GM18858 (cell line): ENCODE data around the gene PACRGL.
A peak's percentile ranks its signal among the peaks of the same experiment; 100 is the strongest.

Experiments
- ATAC-seq: cut with Tn5 transposase; IDR thresholded peaks from one replicate; pipeline ENCODE4 v1.9.1; 2021; ENCODE audit not compliant: unreplicated experiment

Gene PACRGL

GRCh38 chr4:20700007-20700761, at the start of gene PACRGL:
Gene PACRGL, plus strand, starts transcription at chr4:20700458. Its CDS starts 4,024 bp downstream, at chr4:20704482.
- ATAC-seq = peak; percentile 99

- ATAC-seq = no peak
Measured at GRCh38 chr4:20652226-20652885, 47.9 kb upstream of the PACRGL start.

GRCh38 chr4:20658456-20658855, 41.8 kb upstream of the PACRGL start:
- no peak for ATAC-seq

- ATAC-seq = no peak
Measured at GRCh38 chr4:20662851-20663250, 37.4 kb upstream of the PACRGL start.

GRCh38 chr4:20666012-20666860, 34.0 kb upstream of the PACRGL start:
- no peak for ATAC-seq

- ATAC-seq = no peak
Measured at GRCh38 chr4:20672262-20672661, 28.0 kb upstream of the PACRGL start.

- no peak for ATAC-seq
Measured at GRCh38 chr4:20675786-20676185, 24.5 kb upstream of the PACRGL start.

- no peak for ATAC-seq
Measured at GRCh38 chr4:20676501-20677197, 23.6 kb upstream of the PACRGL start.

- ATAC-seq = no peak
Measured at GRCh38 chr4:20678400-20678799, 21.9 kb upstream of the PACRGL start.

- ATAC-seq = no peak
Measured at GRCh38 chr4:20679951-20680350, 20.3 kb upstream of the PACRGL start.

GRCh38 chr4:20680736-20681135, 19.5 kb upstream of the PACRGL start:
- no peak for ATAC-seq

- ATAC-seq = no peak
Measured at GRCh38 chr4:20681271-20681670, 19.0 kb upstream of the PACRGL start.

- no peak for ATAC-seq
Measured at GRCh38 chr4:20682853-20683252, 17.4 kb upstream of the PACRGL start.

- ATAC-seq = no peak
Measured at GRCh38 chr4:20683766-20684165, 16.5 kb upstream of the PACRGL start.

GRCh38 chr4:20684852-20685763, 15.2 kb upstream of the PACRGL start:
- ATAC-seq = no peak

GRCh38 chr4:20687864-20688263, 12.4 kb upstream of the PACRGL start:
- no peak for ATAC-seq

- no peak for ATAC-seq
Measured at GRCh38 chr4:20696815-20697214, 3.4 kb upstream of the PACRGL start.

GRCh38 chr4:20698382-20698781, 1.9 kb upstream of the PACRGL start:
- ATAC-seq = no peak

- no peak for ATAC-seq
Measured at GRCh38 chr4:20698820-20699219, 1.4 kb upstream of the PACRGL start.

- ATAC-seq = no peak
Measured at GRCh38 chr4:20711335-20711734, 11.1 kb downstream of the PACRGL start.
